Osteoblast (primary cell): ENCODE measurements around the gene PSMB8. TPM values are rescaled to one million over a fixed set of nuclear protein-coding genes. Genes with fewer than 3 reads are reported as not detected.

Source experiments
- DNase-seq: peaks from one replicate; pipeline ENCODE4 v3.0.0; 2011; ENCODE audit warnings: low spot score, mixed read lengths; ENCODE audit not compliant: insufficient read length; ENCODE audit errors: missing footprints
- H2AFZ ChIP-seq: 2 replicates; pipeline ENCODE4 v1.6.0; 2011; ENCODE audit warnings: mild to moderate bottlenecking, low read length
- H3K27ac ChIP-seq: 2 replicates; pipeline ENCODE4 v1.5.1; 2011; ENCODE audit warnings: mild to moderate bottlenecking, low read depth, low read length, moderate library complexity
- H3K27me3 ChIP-seq: 2 replicates; pipeline ENCODE4 v1.6.0; 2012; ENCODE audit warnings: mild to moderate bottlenecking, control low read depth, inconsistent platforms, low read length, moderate library complexity; ENCODE audit not compliant: insufficient read depth
- H3K36me3 ChIP-seq: 2 replicates; pipeline ENCODE4 v1.5.1; 2011; ENCODE audit warnings: mild to moderate bottlenecking, low read length, control low read depth, moderate library complexity; ENCODE audit not compliant: insufficient read depth
- H3K4me1 ChIP-seq: 2 replicates; pipeline ENCODE4 v1.5.1; 2011; ENCODE audit warnings: mild to moderate bottlenecking, low read length, control low read depth, moderate library complexity; ENCODE audit not compliant: insufficient read depth
- H3K4me2 ChIP-seq: 2 replicates; pipeline ENCODE4 v1.6.0; 2011; ENCODE audit warnings: mild to moderate bottlenecking, low read length; ENCODE audit not compliant: insufficient read depth
- H3K4me3 ChIP-seq: fragments of 200-600 bp; sonication (generic); 3 replicates; pipeline ENCODE4 v1.5.1; 2012; ENCODE audit warnings: mild to moderate bottlenecking, low read length, inconsistent platforms; ENCODE audit not compliant: insufficient read depth
- H3K79me2 ChIP-seq: 2 replicates; pipeline ENCODE4 v1.6.0; 2012; ENCODE audit warnings: mild to moderate bottlenecking, low read length, control low read depth, inconsistent platforms; ENCODE audit not compliant: insufficient read depth
- H3K9me3 ChIP-seq: 2 replicates; pipeline ENCODE4 v1.5.1; 2011; ENCODE audit warnings: low read depth, low read length, control low read depth
- H4K20me1 ChIP-seq: 2 replicates; pipeline ENCODE4 v1.6.0; 2012; ENCODE audit warnings: mild to moderate bottlenecking, low read length, control low read depth; ENCODE audit not compliant: insufficient read depth
- total RNA-seq: library from RNA; depleted of rRNA; stranded (reverse); fragments of >200 nt; gene quantifications from 2 replicates; pipeline ENCODE4 v1.2.3, GENCODE V29; 2012
- TF ChIP-seq, protein P1 (sequence below): IDR thresholded peaks from 2 replicates; pipeline ENCODE4 v1.5.1; 2011; ENCODE audit warnings: mild to moderate bottlenecking, low read depth, low read length, moderate library complexity; ENCODE audit errors: extremely low read depth

PSMB8 gene
- total RNA-seq, 1 donor = 67.3 TPM

DNA sequence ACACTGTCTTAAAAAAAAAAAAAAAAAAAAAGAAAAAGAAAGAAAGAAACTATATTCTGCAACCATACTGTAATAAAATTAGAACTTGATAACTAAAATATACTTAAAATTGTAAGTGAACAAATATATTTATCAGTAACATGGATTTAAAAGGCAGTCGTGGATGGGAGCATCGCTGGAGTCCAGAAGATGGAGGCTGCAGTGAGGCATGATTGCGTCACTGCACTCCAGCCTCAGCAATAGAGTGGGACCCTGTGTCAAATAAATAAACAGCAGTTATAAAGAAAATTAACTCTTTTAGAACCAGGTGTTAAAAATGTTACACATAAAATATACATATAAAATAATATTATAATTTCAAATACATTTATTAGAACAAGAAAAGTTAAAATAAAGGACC is 18.9 kb upstream of the PSMB8 start:
- H4K20me1 ChIP-seq = no peaks in the 10 kb centered on the region
- no peaks in the 10 kb centered on the region for H3K79me2 ChIP-seq
- TF ChIP-seq, protein P1, sequence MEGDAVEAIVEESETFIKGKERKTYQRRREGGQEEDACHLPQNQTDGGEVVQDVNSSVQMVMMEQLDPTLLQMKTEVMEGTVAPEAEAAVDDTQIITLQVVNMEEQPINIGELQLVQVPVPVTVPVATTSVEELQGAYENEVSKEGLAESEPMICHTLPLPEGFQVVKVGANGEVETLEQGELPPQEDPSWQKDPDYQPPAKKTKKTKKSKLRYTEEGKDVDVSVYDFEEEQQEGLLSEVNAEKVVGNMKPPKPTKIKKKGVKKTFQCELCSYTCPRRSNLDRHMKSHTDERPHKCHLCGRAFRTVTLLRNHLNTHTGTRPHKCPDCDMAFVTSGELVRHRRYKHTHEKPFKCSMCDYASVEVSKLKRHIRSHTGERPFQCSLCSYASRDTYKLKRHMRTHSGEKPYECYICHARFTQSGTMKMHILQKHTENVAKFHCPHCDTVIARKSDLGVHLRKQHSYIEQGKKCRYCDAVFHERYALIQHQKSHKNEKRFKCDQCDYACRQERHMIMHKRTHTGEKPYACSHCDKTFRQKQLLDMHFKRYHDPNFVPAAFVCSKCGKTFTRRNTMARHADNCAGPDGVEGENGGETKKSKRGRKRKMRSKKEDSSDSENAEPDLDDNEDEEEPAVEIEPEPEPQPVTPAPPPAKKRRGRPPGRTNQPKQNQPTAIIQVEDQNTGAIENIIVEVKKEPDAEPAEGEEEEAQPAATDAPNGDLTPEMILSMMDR = no peak
- H3K4me2 ChIP-seq = no peak overlapping the region
- peaks cover 8% of the 10 kb centered on the region for H3K36me3 ChIP-seq
- no peak overlapping the region for H3K4me3 ChIP-seq
- no peak overlapping the region for H2AFZ ChIP-seq
- H3K9me3 ChIP-seq = no peaks in the 10 kb centered on the region
- H3K27me3 ChIP-seq = peaks cover 4% of the 10 kb centered on the region
- H3K27ac ChIP-seq = no peak overlapping the region
- no peak for DNase-seq
- H3K4me1 ChIP-seq = no peaks in the 10 kb centered on the region

DNA sequence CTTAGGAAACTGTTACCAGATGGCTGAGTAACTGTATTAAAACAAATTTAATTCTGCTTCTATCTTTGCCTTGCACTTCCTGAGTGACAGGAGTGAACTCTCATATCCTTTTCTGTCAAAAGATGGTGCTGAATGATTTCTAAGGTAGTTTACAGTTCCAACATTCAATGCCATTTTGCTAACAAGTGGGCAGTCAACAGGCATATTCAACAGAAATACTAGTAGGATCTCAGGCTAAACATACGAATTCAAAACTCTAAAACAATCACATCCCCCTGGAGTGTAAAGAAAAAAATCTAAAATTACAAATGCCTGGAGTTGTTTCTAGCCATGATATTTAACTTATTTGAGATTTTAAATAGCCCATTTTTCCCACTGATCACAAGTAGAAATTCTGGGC is 16.8 kb upstream of the PSMB8 start:
- no peak overlapping the region for H3K4me2 ChIP-seq
- H3K27ac ChIP-seq = no peak overlapping the region
- no peak for DNase-seq
- no peaks in the 10 kb centered on the region for H3K4me1 ChIP-seq
- H3K4me3 ChIP-seq = no peak overlapping the region
- H2AFZ ChIP-seq = no peak overlapping the region
- H4K20me1 ChIP-seq = no peaks in the 10 kb centered on the region
- no peaks in the 10 kb centered on the region for H3K27me3 ChIP-seq
- no peaks in the 10 kb centered on the region for H3K9me3 ChIP-seq
- TF ChIP-seq, protein P1 = no peak
- peaks cover 2% of the 10 kb centered on the region for H3K79me2 ChIP-seq
- H3K36me3 ChIP-seq = peaks cover 12% of the 10 kb centered on the region

DNA sequence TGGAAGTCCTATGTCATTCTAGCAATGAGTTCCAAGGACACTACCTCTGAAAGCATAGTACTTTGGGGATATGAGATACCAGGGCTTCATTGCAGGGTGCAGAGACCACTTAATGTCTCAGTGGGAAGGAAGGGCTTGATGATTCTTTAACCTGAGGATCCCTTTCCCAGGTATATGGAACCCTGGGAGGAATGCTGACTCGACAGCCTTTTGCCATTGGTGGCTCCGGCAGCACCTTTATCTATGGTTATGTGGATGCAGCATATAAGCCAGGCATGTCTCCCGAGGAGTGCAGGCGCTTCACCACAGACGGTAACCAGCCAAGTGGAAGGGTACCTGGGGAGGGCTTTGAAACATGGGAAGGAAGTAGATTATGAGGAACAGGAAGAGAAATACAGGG is 14.3 kb upstream of the PSMB8 start:
- no peak overlapping the region for H3K27ac ChIP-seq
- no peaks in the 10 kb centered on the region for H3K9me3 ChIP-seq
- TF ChIP-seq, protein P1 = no peak
- no peak for DNase-seq
- no peak overlapping the region for H2AFZ ChIP-seq
- H3K4me2 ChIP-seq = no peak overlapping the region
- peaks cover 12% of the 10 kb centered on the region for H3K36me3 ChIP-seq
- H3K27me3 ChIP-seq = no peaks in the 10 kb centered on the region
- H3K79me2 ChIP-seq = peaks cover 6% of the 10 kb centered on the region
- no peak overlapping the region for H3K4me3 ChIP-seq
- H4K20me1 ChIP-seq = no peaks in the 10 kb centered on the region
- H3K4me1 ChIP-seq = peaks cover 6% of the 10 kb centered on the region

DNA sequence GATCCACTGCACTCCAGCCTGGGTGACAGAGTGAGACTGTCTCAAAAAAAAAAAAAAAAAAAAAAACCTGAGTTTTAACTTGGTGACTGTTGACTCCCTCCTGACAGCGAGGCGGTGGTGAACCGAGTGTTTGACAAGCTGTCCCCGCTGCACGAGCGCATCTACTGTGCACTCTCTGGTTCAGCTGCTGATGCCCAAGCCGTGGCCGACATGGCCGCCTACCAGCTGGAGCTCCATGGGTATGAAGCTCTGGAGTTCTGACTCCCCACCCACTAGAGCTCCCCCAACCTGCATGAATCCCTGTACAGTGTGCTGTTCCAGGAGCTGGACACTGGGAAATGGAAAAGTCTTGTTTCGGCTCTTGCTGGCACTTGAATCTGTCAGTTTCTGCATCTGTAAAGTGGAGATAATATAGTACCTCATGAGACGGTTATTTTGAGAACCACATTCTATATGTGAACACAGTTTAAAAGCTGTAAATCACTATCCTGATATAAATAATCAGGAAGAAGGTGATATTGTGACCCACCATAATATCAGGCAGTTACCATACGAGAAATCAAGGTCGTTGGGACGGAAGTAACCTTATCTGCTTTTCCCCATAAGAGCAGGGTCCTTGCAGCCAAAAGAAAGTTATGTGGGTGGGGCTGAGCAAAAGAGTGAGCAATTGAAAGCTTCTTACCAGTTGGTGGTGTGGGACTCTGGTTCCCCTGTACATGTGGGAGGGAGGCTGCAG is 13.5 kb upstream of the PSMB8 start:
- DNase-seq = no peak
- TF ChIP-seq, protein P1 = no peak
- Histone ChIP-seq H3K79me2 (peaks cover 8% of the 10 kb centered on the region), H3K9me3 (no peaks in the 10 kb centered on the region), H3K27ac (no peak overlapping the region), H3K36me3 (peaks cover 12% of the 10 kb centered on the region), H3K4me2 (no peak overlapping the region), H3K4me3 (no peak overlapping the region), H3K4me1 (peaks cover 7% of the 10 kb centered on the region), H4K20me1 (no peaks in the 10 kb centered on the region), H3K27me3 (no peaks in the 10 kb centered on the region), H2AFZ (no peak overlapping the region)
